Measurements from ENCODE around the gene ALDH7A1.

The ALDH7A1 gene

GRCh38 chr5:126490167-126490940 is 104.7 kb downstream of the ALDH7A1 start:
- H3K4me1 ChIP-seq (ENCODE audit: control insufficient read depth, insufficient read depth, low read length): no peaks in the 10 kb centered on the region
- H3K36me3 ChIP-seq (ENCODE audit: control insufficient read depth, insufficient read depth, low read length): peaks cover 8% of the 10 kb centered on the region; the same call in 1 of the 2 replicates
- no peaks in the 10 kb centered on the region for H3K9me3 ChIP-seq (ENCODE audit: control insufficient read depth, insufficient read depth, low read length)
- WGBS (ENCODE audit: insufficient coverage, insufficient read length): no CpG with 5 or more reads among the region's 12 CpGs
- H3K27ac ChIP-seq (ENCODE audit: low read length): no peak overlapping the region
- no peaks in the 10 kb centered on the region for H3K27me3 ChIP-seq (ENCODE audit: control insufficient read depth, insufficient read depth, low read length)
- no peak overlapping the region for H3K4me3 ChIP-seq (ENCODE audit: low read length)
- no peak for DNase-seq (ENCODE audit: low read depth, low spot score)

- DNase-seq (ENCODE audit: low read depth, low spot score): no peak
- Histone ChIP-seq H3K27ac (ENCODE audit: low read length) (no peak overlapping the region), H3K4me3 (ENCODE audit: low read length) (no peak overlapping the region), H3K4me1 (ENCODE audit: control insufficient read depth, insufficient read depth, low read length) (no peaks in the 10 kb centered on the region), H3K9me3 (ENCODE audit: control insufficient read depth, insufficient read depth, low read length) (no peaks in the 10 kb centered on the region), H3K27me3 (ENCODE audit: control insufficient read depth, insufficient read depth, low read length) (no peaks in the 10 kb centered on the region), H3K36me3 (ENCODE audit: control insufficient read depth, insufficient read depth, low read length) (peaks cover 8% of the 10 kb centered on the region; the same call in 1 of the 2 replicates)
- no CpG with 5 or more reads among the region's 7 CpGs for WGBS (ENCODE audit: insufficient coverage, insufficient read length)
Observed at GRCh38 chr5:126488443-126489065, 106.5 kb downstream of the ALDH7A1 start.

- Histone ChIP-seq H3K27me3 (ENCODE audit: control insufficient read depth, insufficient read depth, low read length) (no peaks in the 10 kb centered on the region), H3K27ac (ENCODE audit: low read length) (no peak overlapping the region), H3K4me1 (ENCODE audit: control insufficient read depth, insufficient read depth, low read length) (no peaks in the 10 kb centered on the region), H3K4me3 (ENCODE audit: low read length) (no peak overlapping the region), H3K9me3 (ENCODE audit: control insufficient read depth, insufficient read depth, low read length) (no peaks in the 10 kb centered on the region), H3K36me3 (ENCODE audit: control insufficient read depth, insufficient read depth, low read length) (peaks cover 8% of the 10 kb centered on the region; the same call in 1 of the 2 replicates)
- no peak for DNase-seq (ENCODE audit: low read depth, low spot score)
Observed at GRCh38 chr5:126487596-126487995, 107.4 kb downstream of the ALDH7A1 start.

- Histone ChIP-seq H3K27ac (ENCODE audit: low read length) (no peak overlapping the region), H3K4me1 (ENCODE audit: control insufficient read depth, insufficient read depth, low read length) (no peaks in the 10 kb centered on the region), H3K27me3 (ENCODE audit: control insufficient read depth, insufficient read depth, low read length) (no peaks in the 10 kb centered on the region), H3K4me3 (ENCODE audit: low read length) (no peak overlapping the region), H3K36me3 (ENCODE audit: control insufficient read depth, insufficient read depth, low read length) (peaks cover 5% of the 10 kb centered on the region; the same call in 1 of the 2 replicates), H3K9me3 (ENCODE audit: control insufficient read depth, insufficient read depth, low read length) (no peaks in the 10 kb centered on the region)
- no CpG with 5 or more reads among the region's 3 CpGs for WGBS (ENCODE audit: insufficient coverage, insufficient read length)
- no peak for DNase-seq (ENCODE audit: low read depth, low spot score)
Observed at GRCh38 chr5:126486332-126486731, 108.7 kb downstream of the ALDH7A1 start.

GRCh38 chr5:126484253-126484652 is 110.8 kb downstream of the ALDH7A1 start:
- Histone ChIP-seq H3K4me1 (ENCODE audit: control insufficient read depth, insufficient read depth, low read length) (no peaks in the 10 kb centered on the region), H3K27ac (ENCODE audit: low read length) (no peak overlapping the region), H3K27me3 (ENCODE audit: control insufficient read depth, insufficient read depth, low read length) (no peaks in the 10 kb centered on the region), H3K36me3 (ENCODE audit: control insufficient read depth, insufficient read depth, low read length) (peaks cover 5% of the 10 kb centered on the region; the same call in 1 of the 2 replicates), H3K9me3 (ENCODE audit: control insufficient read depth, insufficient read depth, low read length) (no peaks in the 10 kb centered on the region), H3K4me3 (ENCODE audit: low read length) (no peak overlapping the region)
- no CpG with 5 or more reads among the region's 2 CpGs for WGBS (ENCODE audit: insufficient coverage, insufficient read length)
- no peak for DNase-seq (ENCODE audit: low read depth, low spot score)

- Histone ChIP-seq H3K27ac (ENCODE audit: low read length) (no peak overlapping the region), H3K9me3 (ENCODE audit: control insufficient read depth, insufficient read depth, low read length) (no peaks in the 10 kb centered on the region), H3K4me3 (ENCODE audit: low read length) (no peak overlapping the region), H3K27me3 (ENCODE audit: control insufficient read depth, insufficient read depth, low read length) (no peaks in the 10 kb centered on the region), H3K4me1 (ENCODE audit: control insufficient read depth, insufficient read depth, low read length) (no peaks in the 10 kb centered on the region), H3K36me3 (ENCODE audit: control insufficient read depth, insufficient read depth, low read length) (peaks cover 3% of the 10 kb centered on the region; the same call in 1 of the 2 replicates)
- no peak for DNase-seq (ENCODE audit: low read depth, low spot score)
- no CpG with 5 or more reads among the region's 3 CpGs for WGBS (ENCODE audit: insufficient coverage, insufficient read length)
Observed at GRCh38 chr5:126483156-126483555, 111.9 kb downstream of the ALDH7A1 start.

GRCh38 chr5:126482591-126482990 is 112.4 kb downstream of the ALDH7A1 start:
- H3K9me3 ChIP-seq (ENCODE audit: control insufficient read depth, insufficient read depth, low read length): no peaks in the 10 kb centered on the region
- no peaks in the 10 kb centered on the region for H3K27me3 ChIP-seq (ENCODE audit: control insufficient read depth, insufficient read depth, low read length)
- no peak for DNase-seq (ENCODE audit: low read depth, low spot score)
- peaks cover 4% of the 10 kb centered on the region; the same call in 1 of the 2 replicates for H3K36me3 ChIP-seq (ENCODE audit: control insufficient read depth, insufficient read depth, low read length)
- WGBS (ENCODE audit: insufficient coverage, insufficient read length): no CpG with 5 or more reads among the region's 1 CpG
- no peak overlapping the region for H3K4me3 ChIP-seq (ENCODE audit: low read length)
- H3K27ac ChIP-seq (ENCODE audit: low read length): no peak overlapping the region
- no peaks in the 10 kb centered on the region for H3K4me1 ChIP-seq (ENCODE audit: control insufficient read depth, insufficient read depth, low read length)

GRCh38 chr5:126481243-126481642 is 113.8 kb downstream of the ALDH7A1 start:
- WGBS (ENCODE audit: insufficient coverage, insufficient read length): no CpG with 5 or more reads among the region's 2 CpGs
- H3K4me1 ChIP-seq (ENCODE audit: control insufficient read depth, insufficient read depth, low read length): no peaks in the 10 kb centered on the region

More at GRCh38 chr5:126481243-126481642, 113.8 kb downstream of the ALDH7A1 start:
- Histone ChIP-seq H3K9me3 (ENCODE audit: control insufficient read depth, insufficient read depth, low read length) (no peaks in the 10 kb centered on the region), H3K36me3 (ENCODE audit: control insufficient read depth, insufficient read depth, low read length) (peaks cover 5% of the 10 kb centered on the region; the same call in 1 of the 2 replicates), H3K27me3 (ENCODE audit: control insufficient read depth, insufficient read depth, low read length) (no peaks in the 10 kb centered on the region), H3K27ac (ENCODE audit: low read length) (no peak overlapping the region), H3K4me3 (ENCODE audit: low read length) (no peak overlapping the region)
- no peak for DNase-seq (ENCODE audit: low read depth, low spot score)

Measured in iPS DF 6.9 (cell line).